Vagina (tissue), 2 donors: ENCODE data around the gene CAMK4.

Experiments used
- POLR2A ChIP-seq, 2 donors: fragments of 450-650 bp; IDR thresholded peaks; one replicate each; pipeline ENCODE4 v1.6.1; 2017; ENCODE audit warnings: antibody characterized with exemption in 2 of 2, mild to moderate bottlenecking in 2 of 2, moderate library complexity in 2 of 2
- POLR2AphosphoS5 ChIP-seq, 2 donors: sonication (generic); formaldehyde crosslinking; IDR thresholded peaks; one replicate each; pipeline ENCODE4 v1.9.0; 2017; ENCODE audit warnings: antibody characterized with exemption in 2 of 2, mild to moderate bottlenecking in 2 of 2, low read depth in 1 of 2; ENCODE audit not compliant: insufficient read depth in 1 of 2
- TF ChIP-seq, protein P1 (sequence below), 3 experiments: fragments of 450-650 bp in 2 of 3; fragments of 200-600 bp in 1 of 3; sonication (generic) in 1 of 3; IDR thresholded peaks; one replicate each; pipeline ENCODE4 v1.5.1; 2017 to 2019; ENCODE audit warnings: antibody characterized with exemption in 3 of 3, mild to moderate bottlenecking in 2 of 3, moderate library complexity in 2 of 3

DNA sequence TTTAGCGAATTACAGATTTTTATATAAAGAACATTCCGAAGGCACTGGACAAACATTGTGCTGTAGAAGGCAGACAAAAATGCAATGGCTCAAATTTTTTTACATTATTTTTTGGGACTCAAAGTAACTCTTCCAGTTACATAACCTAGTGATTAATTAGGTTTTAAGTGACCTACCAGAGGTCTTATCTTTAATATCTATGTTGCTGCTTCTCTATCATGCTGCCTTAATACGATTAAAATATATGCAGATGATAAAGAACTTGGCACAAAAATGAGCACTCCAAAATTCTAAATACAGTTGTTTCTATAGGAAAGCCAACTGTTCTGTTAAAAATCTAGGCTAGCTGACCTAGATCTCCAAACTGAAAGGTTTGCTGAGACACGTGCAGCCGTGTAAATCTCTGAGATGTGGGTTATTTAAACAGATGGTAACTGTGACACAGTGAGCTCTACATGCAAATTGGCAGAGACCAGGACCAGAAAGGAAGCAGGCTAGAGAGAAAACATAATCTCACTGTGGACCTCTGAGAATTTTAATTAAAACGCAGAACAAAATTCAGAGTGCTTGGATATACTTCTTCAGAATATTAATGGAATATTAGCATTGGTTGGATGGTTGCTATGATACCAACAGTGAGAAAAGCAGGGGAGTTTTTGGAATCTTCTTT lies 56.2 kb downstream of the CAMK4 start:
- TF ChIP-seq POLR2A (IDR thresholded peaks at IDR 0.05) (no peak), POLR2AphosphoS5 (IDR thresholded peaks at IDR 0.05; ENCODE audit: insufficient read depth in 1 of 2, low read depth in 1 of 2) (no peak)
- TF ChIP-seq, protein P1, sequence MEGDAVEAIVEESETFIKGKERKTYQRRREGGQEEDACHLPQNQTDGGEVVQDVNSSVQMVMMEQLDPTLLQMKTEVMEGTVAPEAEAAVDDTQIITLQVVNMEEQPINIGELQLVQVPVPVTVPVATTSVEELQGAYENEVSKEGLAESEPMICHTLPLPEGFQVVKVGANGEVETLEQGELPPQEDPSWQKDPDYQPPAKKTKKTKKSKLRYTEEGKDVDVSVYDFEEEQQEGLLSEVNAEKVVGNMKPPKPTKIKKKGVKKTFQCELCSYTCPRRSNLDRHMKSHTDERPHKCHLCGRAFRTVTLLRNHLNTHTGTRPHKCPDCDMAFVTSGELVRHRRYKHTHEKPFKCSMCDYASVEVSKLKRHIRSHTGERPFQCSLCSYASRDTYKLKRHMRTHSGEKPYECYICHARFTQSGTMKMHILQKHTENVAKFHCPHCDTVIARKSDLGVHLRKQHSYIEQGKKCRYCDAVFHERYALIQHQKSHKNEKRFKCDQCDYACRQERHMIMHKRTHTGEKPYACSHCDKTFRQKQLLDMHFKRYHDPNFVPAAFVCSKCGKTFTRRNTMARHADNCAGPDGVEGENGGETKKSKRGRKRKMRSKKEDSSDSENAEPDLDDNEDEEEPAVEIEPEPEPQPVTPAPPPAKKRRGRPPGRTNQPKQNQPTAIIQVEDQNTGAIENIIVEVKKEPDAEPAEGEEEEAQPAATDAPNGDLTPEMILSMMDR (IDR thresholded peaks at IDR 0.05), result no peak
